Stimulated activated CD4-positive, alpha-beta T cell treated with anti-CD3 and anti-CD28 coated beads, TNF-alpha, amount 100 ng/mL, for 1 hour (primary cell): ENCODE results near the gene ABCA10.
"Not testable (repeated sequence)": the region's sequence is repeated elsewhere in the genome, so short reads cannot be mapped to it uniquely, and the experiment has no call there.

Experiments
- DNase-seq, 3 donors: peaks; one replicate each; pipeline ENCODE4 v3.0.0-alpha.2; 2020; ENCODE audit warnings: low read depth in 3 of 3, low spot score in 1 of 3

Gene ABCA10

DNA sequence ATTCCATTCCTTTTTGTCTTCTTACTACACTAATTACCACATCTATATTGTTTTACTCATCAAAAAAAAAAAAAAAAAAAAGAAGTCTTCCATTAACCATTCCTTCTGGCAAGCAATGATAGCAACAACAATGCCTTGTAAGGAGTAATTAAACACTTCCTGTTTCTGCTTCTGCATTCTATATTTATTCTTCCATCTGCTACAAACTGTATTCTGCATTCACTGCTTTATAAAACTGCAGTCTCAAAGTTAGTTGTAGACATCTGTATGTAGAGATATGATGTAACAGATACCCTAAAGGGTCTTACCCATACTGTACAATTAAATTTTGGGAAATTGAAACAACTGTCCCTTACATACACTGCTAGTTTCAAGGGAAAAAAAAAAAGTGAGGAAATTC, 58.2 kb downstream of the ABCA10 start:
- DNase-seq, result no peak

DNA sequence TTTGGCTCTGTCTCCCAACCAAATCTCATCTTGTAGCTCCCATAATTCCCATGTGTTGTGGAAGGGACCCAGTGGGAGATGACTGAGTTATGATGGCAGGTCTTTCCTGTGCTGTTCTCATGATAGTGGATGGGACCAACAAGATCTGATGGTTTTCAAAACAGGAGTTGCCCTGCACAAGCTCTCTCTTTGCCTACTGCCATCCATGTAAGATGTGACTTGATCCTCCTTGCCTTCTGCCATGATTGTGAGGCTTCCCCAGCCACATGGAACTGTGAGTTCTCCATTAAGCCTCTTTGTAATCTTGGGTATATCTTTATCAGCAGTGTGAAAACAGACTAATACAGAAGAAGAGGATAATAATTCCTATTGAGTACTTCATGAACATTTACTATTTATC, 60.0 kb downstream of the ABCA10 start:
- DNase-seq, result not testable (repeated sequence)

GRCh38 chr17:69166957-69167356, 61.7 kb downstream of the ABCA10 start:
- no peak for DNase-seq

DNA sequence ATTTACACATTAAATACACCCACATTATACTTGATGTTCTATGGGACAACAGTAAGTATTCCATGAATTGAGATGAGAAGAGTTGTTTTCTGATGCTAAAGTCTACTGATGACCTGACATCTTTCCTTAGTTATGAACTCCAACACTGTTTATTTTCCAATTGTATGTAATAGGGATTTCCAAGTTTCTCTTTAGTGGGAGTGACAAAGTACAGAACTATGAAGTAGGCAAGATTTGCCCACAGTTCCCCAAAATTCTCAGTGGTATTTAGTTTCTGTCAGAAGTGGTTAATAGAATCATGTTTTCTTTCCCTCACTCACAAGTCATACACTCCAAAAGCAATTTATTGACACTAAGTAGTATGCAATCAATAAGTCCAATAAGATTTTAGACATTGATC, 64.4 kb downstream of the ABCA10 start:
- no peak for DNase-seq

DNA sequence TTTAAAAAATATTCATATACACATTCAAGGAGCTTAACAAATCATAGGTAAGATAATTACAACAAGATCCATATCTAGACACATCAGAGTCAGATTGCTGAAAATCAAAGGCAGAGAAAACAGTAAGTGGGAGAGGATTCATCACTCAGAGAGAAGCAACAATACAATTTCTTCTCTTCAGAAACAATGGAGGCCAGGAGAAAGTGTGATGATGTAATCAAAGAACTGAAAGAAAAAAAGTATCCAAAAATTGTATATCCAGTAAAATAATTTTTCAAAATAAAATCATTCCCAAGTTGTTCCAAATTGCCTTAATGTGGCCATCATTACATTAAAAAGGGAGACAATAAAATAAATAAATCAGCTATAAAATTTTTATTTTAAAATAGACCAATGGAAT, 69.2 kb downstream of the ABCA10 start:
- no peak for DNase-seq

DNA sequence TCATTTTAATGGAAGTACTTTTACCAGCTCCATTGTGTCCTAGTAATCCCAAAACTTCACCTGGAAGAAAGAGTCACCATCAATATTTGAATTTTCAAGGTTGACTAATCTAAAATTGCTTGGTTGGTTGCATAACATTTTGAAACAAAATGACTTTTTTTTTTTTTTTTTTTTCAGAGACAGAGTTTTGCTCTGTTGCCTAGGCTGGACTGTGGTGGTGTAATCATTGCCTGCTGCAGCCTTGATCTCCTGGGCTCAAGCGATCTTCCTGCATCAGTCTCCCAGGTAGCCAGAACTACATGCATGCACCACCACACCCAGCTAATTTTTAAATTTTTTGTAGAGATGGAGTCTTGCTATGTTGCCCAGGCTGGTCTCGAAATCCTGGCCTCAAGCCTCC, 74.4 kb downstream of the ABCA10 start:
- no peak for DNase-seq

DNA sequence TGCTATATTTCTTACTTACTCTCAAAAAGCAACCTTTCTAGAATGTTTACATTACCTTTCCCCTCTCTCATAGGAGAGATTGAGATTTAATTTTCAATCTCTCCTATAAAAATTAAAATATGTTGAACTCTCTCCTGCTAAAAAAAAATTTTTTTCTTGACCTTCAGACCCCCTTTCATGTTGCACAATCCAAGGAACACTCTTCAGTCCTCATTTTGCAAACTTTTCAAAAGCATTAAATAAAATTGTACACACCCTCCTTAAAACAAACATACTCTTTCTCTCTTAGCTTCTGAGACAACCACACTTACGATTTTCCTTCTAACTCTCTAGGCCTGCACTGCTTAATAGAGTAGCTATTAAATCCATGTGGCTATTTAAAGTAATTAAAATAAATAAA, 78.3 kb downstream of the ABCA10 start:
- no peak for DNase-seq

GRCh38 chr17:69147460-69147859, 81.2 kb downstream of the ABCA10 start:
- no peak for DNase-seq

DNA sequence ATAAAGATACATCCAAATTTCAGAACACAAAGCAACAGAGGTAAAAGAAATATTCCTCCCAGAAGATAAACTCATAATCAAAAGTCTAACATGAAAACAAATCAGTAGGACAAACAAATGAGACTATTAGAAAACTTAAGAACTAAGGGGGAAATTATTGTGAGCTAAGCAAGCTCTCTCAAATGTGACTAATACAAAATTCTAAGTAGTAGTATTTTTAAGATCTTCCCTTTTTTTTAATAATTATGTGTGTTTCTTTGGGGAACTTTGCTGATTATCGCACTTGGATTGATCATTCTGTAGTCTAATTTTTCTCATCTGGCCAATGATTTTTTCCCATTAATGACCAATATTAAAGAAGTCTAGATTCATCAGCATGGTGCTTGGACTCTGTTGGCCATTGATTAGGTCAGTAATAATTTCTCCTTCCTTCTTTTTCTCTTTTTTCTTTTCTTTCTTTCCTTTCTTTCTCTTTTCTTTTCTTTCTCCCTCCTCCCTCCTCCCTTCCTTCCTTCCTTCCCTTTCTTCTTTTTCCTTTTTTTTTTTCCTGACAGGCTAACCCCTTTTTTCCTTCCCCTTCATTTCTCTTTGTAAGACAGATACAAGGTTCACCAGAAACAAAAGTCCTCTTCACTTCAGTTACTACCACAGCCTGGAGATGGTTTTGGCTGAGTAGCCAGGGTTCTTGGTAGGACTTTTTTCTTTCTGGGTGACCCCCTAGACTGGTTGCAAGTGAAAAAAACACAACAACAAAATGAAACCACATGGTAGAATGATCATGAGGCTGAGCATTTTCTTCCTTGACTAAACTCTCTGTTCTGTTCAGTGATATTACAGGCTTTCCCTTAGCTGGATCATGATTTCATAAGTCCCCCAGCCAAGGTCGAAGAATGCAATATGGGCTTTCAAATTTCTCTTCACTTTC, 84.0 kb downstream of the ABCA10 start:
- DNase-seq, result no peak

- DNase-seq, result no peak
These were observed 84.9 kb downstream of the ABCA10 start for GRCh38 chr17:69143683-69144231.

- no peak for DNase-seq
These were observed 85.5 kb downstream of the ABCA10 start for GRCh38 chr17:69143151-69143550.

GRCh38 chr17:69142175-69142802, 86.3 kb downstream of the ABCA10 start:
- no peak for DNase-seq

DNA sequence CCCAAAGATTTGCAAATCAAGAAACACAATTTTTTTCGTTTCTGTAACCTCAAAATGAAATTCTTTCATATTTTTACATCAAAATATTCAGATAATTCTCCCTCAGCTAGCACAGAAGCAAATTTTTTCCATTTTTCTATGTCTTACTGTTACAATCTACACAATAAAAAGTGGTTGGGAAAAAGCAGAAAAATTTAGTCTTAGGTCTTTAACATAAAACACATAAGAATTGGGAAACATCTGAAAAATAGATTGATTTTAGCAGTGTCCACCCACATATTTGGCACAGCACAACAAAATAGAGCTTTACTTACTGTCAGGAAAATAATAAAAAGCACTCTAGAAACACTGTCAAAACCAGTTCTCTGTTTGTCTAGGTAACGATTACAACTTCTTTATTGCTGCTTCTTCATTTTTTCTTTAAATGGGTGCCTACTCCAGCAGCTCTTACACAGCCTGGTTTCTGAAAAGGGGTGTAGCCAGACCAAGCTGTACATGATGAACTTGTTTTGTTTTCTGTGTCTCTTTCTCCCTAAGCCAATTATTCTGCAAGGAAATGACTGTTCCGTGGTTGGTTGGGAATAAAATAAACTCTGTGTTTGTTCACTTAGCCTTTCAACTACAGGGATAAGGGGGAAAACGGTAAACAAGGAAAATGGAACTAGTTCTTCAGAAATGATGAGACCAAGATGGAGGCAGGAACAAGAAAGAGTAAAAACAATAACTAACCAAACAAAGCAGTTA, 87.0 kb downstream of the ABCA10 start, which contains the start of gene ABCA6:
TSS of gene ABCA6 (minus strand) at position 465 of the 744 bp plus-strand sequence. CDS start 1,192 bp downstream, outside the sequence.
- DNase-seq, result no peak

GRCh38 chr17:69134112-69134511, 94.5 kb downstream of the ABCA10 start:
- DNase-seq, result no peak

GRCh38 chr17:69130627-69131296, 97.9 kb downstream of the ABCA10 start:
- DNase-seq, result no peak

- no peak for DNase-seq
These were observed 105.0 kb downstream of the ABCA10 start for GRCh38 chr17:69123626-69124025.

DNA sequence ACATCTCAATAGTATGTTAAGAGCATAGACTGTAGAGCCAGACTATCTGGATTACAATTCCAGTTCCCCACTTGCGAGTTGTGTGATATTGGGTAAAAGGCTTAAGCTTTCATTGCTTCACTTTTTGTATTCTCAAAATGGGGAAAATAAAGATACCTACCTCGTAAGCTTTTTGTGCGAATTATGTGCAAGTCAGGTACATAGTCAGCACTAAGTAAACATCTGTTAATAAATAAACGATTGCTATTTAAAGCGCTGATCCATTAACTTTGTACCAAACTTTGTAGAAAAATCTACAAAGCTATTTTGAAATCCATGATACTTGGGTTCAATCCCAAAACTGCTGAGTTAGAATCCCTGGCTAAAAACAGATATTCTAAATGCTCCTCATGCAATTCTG, 106.6 kb downstream of the ABCA10 start:
- DNase-seq, result no peak

DNA sequence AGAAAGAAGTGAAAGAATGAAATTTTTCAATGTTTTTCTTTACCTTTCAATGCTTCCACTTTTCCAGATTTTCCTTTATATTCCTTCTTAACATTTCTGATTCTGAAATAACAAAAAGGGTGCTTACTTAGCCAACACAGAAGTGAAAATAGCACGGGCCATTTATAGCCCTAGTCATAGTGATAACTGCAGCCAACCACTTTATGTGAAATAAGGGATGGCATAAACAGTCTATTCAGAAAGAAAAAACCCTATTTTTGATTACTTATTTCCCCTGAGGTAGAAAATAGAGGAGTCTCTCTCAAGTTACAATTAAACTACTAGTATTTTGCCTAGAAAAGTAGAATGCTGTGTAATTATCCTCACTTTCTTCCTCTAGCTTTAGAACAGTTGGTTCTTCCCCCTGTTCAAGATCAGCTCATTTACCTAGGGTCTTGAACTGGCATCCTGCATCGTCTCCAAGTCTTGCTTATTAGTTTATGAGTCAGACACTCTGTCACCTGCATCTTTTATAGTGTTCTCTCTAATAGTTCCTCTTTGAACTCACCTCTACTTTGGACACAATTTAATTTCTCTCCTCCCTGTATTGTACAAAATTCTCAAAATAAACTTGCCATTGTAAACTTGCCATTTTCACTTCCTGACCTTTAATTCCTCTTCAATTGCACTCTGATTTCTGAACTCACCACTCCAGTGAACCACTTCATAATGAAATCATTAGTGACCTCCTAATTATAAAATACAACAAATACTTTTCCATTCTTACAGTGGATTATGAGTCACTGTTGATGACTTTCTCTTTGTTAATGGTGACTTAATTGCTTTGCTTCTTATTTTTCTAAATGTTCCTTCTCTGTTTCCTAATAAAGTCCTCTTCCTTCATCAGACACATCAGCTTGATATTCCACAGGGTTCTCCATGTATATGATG, 110.5 kb downstream of the ABCA10 start:
- DNase-seq, result no peak

DNA sequence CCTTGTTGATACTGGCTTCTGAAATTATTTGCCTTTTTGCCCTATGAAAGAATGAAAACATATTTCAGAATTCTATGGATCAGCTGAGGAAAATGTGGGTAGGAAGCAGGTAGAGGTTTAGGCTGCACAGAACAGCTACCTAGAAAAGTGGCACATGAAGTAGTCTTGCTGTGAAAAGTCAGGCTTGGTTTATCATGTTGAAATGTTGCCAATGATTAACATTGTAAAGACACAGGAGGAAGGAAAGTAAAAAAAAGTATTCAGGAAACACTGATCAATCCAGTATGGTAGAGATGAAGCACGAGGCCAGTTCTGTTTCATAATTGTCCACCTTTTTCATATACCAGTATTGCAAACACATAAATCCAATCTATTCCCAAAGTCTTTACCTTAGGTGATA, 116.8 kb downstream of the ABCA10 start:
- DNase-seq, result no peak
